ENCODE measurements around the gene NIPSNAP2. TPM values are rescaled to one million over a fixed set of nuclear protein-coding genes. Genes with fewer than 3 reads are reported as not detected.

NIPSNAP2 gene
- total RNA-seq, 1 experiment from 2014 or later: 62.4 TPM

GRCh38 chr7:56048245-56048644, 83.9 kb downstream of the NIPSNAP2 start:
- Histone ChIP-seq H3K27ac (ENCODE audit: low read depth, low read length) (peak overlapping the region; percentile 37), H3K4me1 (ENCODE audit: control insufficient read depth in 1 of 2, insufficient read depth in 2 of 2, low read length in 2 of 2) (peaks cover 22 to 30% of the 10 kb centered on the region in 2 experiments), H3K9me2 (ENCODE audit: insufficient read depth) (no peaks in the 10 kb centered on the region), H4K20me1 (ENCODE audit: insufficient read depth) (no peaks in the 10 kb centered on the region), H3K4me3 (replicated peaks in 1 of 2; ENCODE audit: low read depth in 1 of 2, low read length in 2 of 2) (no peak overlapping the region), H3K36me3 (ENCODE audit: control insufficient read depth in 1 of 2, insufficient read depth in 2 of 2, low read length in 2 of 2) (peaks cover 5 to 11% of the 10 kb centered on the region in 2 experiments; a peak in 3 of 4 replicates), H3K9me3 (ENCODE audit: control insufficient read depth in 1 of 2, insufficient read depth in 1 of 2, low read depth in 1 of 2, low read length in 2 of 2) (no peaks in the 10 kb centered on the region), H3K79me2 (ENCODE audit: insufficient read depth, low read length) (peaks cover 89% of the 10 kb centered on the region), H3K27me3 (ENCODE audit: insufficient read depth, low read length) (no peaks in the 10 kb centered on the region), H3K9ac (ENCODE audit: low read length) (0 out of 2 replicates have a peak overlapping the region, but pooled peaks have one; percentile 27), H3K4me2 (ENCODE audit: low read length) (peak overlapping the region; percentile 94), H2AFZ (ENCODE audit: low read depth, low read length, poor library complexity, severe bottlenecking) (no peak overlapping the region)
- intact Hi-C loops (cut with micrococcal nuclease): loop anchor here (2.0 kb wide), 1 partner anchor 13 kb away; no protein-coding TSS in a partner anchor
- no TSS peak for BruUV-seq (replicated peaks)
- RAD21 ChIA-PET (ENCODE audit: low non-redundant PET in 1 of 2, low total read pairs in 2 of 2, uncharacterized antibody in 2 of 2, unreplicated experiment in 2 of 2): interaction anchor here in 1 of 2 experiments (0.9 kb wide), 1 partner anchor 14 kb away, joined by 3 read pairs; no protein-coding TSS in a partner anchor
- TF ChIP-seq REST (IDR thresholded peaks at IDR 0.05; ENCODE audit: low read depth): no peak
- no peak for TF ChIP-seq EZH2phosphoT487 (IDR thresholded peaks at IDR 0.05; ENCODE audit: borderline replicate concordance)
- no peak for TF ChIP-seq SIN3A (IDR thresholded peaks at IDR 0.05; ENCODE audit: low read depth)
- TF ChIP-seq EZH2 (IDR thresholded peaks at IDR 0.05): no peak
- TF ChIP-seq JUND (IDR thresholded peaks at IDR 0.05): no peak
- CTCF ChIA-PET: no interaction called here
- DNase-seq (ENCODE audit: low read depth, low spot score): no peak
- ATAC-seq: no peak
- POLR2A ChIA-PET: interaction anchor here (1.0 kb wide), 1 partner anchor 14 kb away, joined by 3 read pairs; no protein-coding TSS in a partner anchor

Measured in HCT116 (cell line).